Activated CD8-positive, alpha-beta memory T cell treated with anti-CD3 and anti-CD28 coated beads, Interleukin-2, amount 50 U/mL, for 1 hour (primary cell): ENCODE data around the gene LGMN.

Source experiments
- DNase-seq: peaks from one replicate; pipeline ENCODE4 v3.0.0-alpha.2; 2020; ENCODE audit errors: extremely low read depth

The LGMN gene

GRCh38 chr14:92760524-92760805 is 12.0 kb upstream of the LGMN start:
- no peak for DNase-seq

DNA sequence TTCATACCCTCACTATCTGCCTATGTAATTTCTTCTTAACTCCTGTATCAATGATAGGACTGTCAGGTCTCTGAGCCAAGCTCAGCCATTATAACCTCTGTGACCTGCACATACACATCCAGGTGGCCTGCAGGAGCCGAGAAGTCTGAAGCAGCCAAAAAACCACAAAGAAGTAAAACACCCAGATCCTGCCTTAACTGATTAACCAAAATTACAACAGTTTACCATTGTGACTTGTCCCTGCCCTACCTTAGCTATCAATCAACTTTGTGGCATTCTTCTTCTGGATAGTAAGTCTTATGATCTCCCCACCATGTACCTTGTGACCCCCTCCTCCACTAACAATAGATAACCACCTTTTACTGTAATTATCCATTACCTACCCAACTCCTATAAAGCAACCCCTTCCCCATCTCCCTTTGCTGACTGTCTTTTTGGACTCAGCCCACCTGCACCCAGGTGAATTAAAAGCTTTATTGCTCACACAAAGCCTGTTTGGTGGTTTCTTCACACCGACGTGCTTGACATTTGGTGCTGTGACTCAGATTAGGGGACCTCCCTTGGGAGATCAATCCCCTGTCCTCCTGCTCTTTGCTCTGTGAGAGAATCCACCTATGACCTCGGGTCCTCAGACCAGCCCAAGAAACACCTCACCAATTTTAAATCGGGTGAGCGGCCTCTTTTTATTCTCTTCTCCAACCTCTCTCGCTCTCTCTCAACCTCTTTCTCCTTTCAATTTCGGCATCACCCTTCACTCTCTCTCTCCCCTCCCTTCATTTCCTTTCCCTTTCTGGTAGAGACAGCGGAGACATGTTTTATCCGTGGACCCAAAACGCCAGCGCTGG is 11.5 kb upstream of the LGMN start:
- no peak for DNase-seq

DNA sequence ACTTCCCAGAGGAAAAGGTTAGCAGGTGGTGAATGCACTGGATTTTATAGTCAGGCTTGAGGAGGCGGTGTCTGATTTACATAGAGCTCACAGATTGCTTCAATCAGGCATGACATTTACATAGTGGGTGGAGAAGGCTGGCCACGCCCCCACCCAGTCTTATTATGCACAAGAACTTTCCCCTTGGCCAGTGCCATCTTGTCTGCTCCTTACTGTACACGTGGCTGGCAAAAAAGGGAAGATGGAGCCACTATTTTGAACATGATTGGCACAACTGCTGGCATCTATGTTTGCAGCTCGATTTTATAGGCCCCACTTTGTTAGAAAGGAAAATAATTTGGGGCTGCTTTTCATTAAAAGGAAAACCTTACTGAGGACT is 10.9 kb upstream of the LGMN start:
- no peak for DNase-seq

GRCh38 chr14:92756446-92756845 is 8.0 kb upstream of the LGMN start:
- no peak for DNase-seq

DNA sequence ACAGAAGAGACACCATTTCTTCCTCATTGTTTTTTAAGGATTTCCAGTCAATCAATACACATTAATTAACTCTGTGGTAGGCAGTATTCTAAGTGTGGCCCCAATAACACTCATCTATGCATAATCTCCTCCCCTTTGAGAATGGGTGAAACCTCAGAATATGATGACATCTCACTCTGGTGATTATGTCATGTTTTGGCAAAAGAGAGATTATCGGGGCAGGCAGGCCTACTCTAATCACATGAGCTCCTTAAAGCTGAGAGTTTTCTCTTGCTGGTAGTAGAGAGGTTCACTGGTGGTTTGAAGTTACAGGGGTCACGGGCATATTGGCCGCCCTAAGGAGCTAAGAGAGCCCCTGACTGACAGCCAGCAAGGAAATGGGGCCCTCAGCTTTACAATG is 7.1 kb upstream of the LGMN start:
- no peak for DNase-seq

DNA sequence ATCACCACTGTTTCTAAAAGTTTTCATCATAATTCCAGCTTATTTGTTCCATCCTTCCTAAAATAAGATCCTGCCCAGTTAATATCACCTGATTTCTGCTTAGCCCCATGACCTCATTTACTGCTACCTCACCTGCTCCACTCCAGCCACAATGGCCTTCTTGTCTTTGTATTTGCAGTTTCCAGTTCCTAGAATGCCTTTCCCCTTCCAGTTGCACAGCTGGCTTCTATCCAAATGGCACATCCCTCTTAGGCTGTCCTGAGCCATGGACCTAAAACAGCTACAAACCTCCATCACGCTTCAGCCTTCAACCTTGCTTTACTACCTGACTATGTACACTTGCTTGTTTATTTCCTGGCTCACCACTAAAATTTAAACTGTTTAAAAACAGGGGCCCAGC is 6.5 kb upstream of the LGMN start:
- no peak for DNase-seq

- no peak for DNase-seq
Measured at GRCh38 chr14:92753250-92753649, 4.8 kb upstream of the LGMN start.

DNA sequence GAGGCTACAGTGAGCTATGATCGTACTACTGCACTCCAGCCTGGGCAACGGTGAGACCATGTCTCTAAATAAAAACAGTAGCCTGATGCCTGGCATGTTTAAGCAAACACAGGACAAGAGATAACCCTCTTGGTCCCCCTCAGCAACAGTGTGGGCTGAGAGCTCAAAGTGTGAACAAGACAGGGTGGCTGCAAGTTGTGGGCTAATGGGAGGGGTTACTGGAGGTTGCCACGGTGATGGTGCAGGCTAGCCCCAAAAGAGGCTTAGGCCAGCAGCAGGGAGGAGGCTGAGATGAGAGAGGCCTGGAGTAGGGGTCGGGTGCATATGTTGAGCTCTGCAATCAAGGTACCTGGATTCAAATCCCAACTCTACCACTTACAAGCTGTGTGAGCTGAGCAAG is 3.4 kb upstream of the LGMN start:
- no peak for DNase-seq

- DNase-seq = no peak
Measured at GRCh38 chr14:92750994-92751400, 2.6 kb upstream of the LGMN start.

- peak; percentile 12 for DNase-seq
Measured at GRCh38 chr14:92750222-92750728, 1.8 kb upstream of the LGMN start.

- DNase-seq = no peak
Measured at GRCh38 chr14:92747701-92748258, 647 bp downstream of the LGMN start.

- DNase-seq = no peak
Measured at GRCh38 chr14:92744198-92744597, 4.2 kb downstream of the LGMN start.

GRCh38 chr14:92740440-92740839 is 8.0 kb downstream of the LGMN start:
- DNase-seq = no peak

DNA sequence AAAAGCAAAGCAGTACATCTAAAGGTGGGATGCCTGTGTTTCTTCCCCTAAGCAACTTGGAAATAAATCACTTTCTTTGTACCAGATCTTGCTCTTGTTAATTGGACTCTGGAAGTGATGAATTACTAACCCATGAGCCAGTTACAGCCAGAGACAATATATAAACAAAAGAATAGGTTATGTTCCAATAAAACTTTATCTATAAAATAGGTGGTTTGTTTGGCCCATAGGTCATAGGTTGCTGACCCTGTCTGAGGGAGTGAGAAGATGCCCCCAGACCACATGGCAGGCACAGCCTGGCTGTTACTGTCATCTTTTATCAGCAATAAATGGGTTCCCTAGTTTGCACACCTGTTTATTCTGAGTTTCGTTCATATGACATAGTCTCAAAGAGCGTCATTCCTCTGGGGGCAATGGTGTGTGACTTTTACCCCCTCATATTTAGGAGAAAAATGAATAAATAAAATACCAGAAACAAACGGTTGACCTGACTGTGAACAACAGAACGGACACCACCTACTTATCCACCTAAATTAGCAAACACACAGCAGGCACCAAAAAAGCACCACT is 10.7 kb downstream of the LGMN start:
- no peak for DNase-seq

- DNase-seq = no peak
Measured at GRCh38 chr14:92737206-92737605, 11.2 kb downstream of the LGMN start.

DNA sequence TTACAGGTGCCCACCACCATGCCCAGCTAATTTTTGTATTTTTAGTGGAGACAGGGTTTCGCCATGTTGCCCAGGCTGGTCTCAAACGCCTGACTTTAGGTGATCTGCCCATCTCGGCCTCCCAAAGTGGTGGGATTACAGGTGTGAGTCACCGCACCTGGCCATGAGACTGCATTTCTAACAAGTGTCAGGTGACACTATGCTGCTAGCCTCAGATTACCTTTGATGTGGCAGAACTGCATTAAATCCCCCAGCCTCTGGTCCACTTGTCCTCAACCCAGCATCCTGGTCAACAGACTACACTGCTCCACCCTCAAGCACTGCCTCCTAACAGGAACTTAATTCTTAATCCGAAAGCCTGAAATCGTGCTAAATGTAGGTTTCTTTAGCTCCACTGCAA is 13.1 kb downstream of the LGMN start:
- no peak for DNase-seq

- no peak for DNase-seq
Measured at GRCh38 chr14:92734618-92735017, 13.8 kb downstream of the LGMN start.

GRCh38 chr14:92733007-92733406 is 15.4 kb downstream of the LGMN start:
- DNase-seq = no peak

DNA sequence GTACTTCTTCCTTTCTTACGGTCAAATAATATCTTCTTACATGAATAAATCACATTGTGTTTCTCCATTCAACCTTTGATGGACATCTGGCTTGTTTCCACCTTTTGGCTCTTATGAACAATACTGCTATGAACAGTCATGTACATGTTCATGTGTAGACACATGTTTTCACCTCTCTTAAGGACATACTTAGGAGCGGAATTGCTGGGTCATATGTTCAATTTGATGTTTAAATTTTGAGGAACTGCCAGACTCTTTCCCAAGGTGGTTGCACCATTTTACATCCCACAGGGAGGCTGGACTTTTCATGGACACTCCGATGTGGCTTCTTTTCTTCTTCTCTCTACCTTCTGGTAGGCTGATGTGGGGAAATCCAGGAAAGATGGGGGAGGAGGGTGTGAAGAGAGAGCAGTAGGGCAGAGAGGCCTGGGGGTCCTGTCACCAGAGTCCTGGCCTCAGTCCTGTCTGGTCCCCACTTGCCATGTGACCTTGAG is 16.8 kb downstream of the LGMN start:
- no peak for DNase-seq

GRCh38 chr14:92729634-92730358 is 18.6 kb downstream of the LGMN start:
- no peak for DNase-seq

DNA sequence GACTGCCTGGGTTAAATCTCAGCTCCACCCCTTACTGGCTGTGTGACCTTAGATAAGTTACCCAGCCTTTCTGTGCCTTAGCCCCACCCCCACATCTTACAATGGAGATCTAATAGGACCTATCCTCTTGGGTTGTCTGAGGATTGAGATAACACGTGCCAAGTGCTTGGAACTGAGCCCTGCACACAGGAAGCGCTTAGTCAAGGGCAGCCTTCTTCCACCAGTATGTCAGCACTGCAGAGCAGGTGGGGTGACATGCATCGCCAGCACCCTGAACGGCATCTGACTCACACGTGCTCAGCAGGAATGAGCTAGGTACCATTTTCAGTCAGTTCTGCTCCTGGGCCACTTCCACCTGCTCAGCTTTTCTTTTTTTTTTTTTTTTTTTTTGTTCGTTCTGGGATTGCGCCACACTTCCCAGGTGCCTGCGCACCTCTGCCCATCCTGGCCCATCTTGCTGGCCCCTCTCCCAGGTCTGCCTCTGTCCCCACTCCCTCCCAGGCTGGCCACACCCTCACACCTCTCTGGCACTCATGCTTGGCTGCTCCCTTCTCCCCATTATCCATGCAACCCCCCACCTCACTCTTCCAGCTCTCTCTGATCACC is 19.6 kb downstream of the LGMN start:
- no peak for DNase-seq

- DNase-seq = no peak
Measured at GRCh38 chr14:92726933-92727262, 21.5 kb downstream of the LGMN start.
